Stimulated activated CD4-positive, alpha-beta T cell treated with anti-CD3 and anti-CD28 coated beads, Interleukin-4, amount 100 ng/mL, for 48 hours (primary cell): ENCODE data around the gene SRM.
"Not testable (repeated sequence)": the region's sequence is repeated elsewhere in the genome, so short reads cannot be mapped to it uniquely, and the experiment has no call there.

Experiments used
- DNase-seq, 2 donors: peaks; one replicate each; pipeline ENCODE4 v3.0.0-alpha.2; 2020; ENCODE audit warnings: low read depth in 2 of 2

The SRM gene

GRCh38 chr1:11064942-11065341 lies 5.1 kb upstream of the SRM start:
- DNase-seq: no peak

DNA sequence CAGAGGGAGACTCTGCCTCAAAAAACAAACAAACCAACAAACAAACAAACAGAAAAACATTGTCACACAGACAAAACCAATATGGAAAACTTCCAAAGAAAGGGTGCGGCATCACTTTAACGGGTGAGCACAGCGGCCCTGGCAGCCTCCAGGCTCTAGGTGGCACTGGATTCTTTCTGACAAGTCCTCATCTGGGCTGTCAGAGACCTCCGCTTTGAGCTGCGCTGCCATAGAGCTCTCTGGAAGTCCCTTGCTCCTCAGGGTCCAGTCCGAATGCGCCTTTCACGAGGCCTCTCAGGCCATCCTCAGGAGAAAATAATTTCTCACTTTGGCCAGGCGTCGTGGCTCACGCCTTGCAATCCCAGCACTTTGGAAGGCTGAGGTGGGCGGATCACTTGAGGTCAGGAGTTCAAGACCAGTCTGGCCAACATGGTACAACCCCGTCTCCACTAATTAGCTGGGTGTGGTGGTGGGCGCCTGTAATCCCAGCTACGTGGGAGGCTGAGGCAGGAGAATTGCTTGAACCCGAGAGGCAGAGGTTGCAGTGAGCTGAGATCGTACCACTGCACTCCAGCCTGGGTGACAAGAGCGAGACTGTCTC lies 4.2 kb upstream of the SRM start:
- not testable (repeated sequence) for DNase-seq

DNA sequence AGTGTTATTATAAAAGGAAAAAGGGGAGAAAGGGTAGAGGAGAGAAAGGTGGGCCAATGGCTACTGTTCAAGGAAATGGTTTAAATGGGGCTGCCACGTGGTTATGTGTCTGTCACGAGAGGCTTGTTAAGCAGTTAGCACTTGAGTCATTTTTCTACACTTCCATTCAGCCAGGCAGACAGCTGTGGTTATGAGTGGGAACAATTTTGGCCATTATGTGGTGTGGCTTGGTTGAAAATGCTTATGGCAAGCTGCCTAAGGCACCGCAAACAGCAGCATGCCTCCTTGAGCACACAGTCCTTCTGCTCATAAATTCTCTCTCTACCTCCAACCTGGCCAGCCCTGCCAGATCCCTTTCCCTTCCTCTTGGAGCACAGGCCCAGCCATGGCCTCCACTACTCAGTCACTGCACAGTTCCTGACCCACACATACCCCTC lies 3.2 kb upstream of the SRM start:
- no peak for DNase-seq

GRCh38 chr1:11061652-11062365 lies 2.0 kb upstream of the SRM start:
- no peak for DNase-seq

DNA sequence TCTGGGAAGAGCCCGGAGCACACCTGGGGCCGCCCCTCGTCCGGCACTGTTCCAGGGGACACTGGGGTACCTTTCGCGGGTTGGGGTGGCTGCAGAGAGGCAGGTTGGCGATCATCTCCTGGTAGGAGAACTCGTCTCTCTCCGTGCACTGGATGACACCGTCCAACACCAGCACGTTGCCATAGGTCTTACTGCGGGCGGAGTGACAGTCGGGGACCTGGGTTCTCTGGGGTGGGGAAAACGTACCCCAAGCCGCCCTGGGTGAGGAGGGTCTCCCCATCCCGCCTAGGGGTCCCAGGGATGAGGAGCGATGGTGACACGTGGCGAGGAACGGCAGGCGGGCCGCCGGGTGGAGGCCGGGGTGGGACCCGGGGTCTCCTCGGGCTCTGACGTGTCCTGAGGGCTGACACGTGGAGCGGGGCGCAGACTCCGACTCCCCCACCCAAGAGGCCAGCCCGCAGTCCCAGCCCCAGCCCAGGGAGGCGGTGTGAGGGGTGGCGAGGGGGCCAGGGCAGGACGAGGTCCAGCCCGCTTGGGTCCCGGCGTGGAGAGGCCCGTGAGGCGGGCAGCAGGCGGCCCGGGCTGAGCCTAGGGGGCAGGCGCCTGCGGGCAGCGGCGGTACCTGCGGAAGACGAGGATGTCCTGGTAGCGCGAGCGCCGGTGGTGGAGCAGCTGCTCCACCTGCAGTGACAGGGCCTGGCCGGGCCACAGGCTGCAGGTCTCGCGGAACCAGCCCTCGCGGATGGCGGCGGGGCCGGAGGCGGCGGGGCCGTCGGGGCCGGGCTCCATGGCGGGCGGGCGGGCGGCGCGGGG lies 457 bp downstream of the SRM start:
- DNase-seq: no peak

DNA sequence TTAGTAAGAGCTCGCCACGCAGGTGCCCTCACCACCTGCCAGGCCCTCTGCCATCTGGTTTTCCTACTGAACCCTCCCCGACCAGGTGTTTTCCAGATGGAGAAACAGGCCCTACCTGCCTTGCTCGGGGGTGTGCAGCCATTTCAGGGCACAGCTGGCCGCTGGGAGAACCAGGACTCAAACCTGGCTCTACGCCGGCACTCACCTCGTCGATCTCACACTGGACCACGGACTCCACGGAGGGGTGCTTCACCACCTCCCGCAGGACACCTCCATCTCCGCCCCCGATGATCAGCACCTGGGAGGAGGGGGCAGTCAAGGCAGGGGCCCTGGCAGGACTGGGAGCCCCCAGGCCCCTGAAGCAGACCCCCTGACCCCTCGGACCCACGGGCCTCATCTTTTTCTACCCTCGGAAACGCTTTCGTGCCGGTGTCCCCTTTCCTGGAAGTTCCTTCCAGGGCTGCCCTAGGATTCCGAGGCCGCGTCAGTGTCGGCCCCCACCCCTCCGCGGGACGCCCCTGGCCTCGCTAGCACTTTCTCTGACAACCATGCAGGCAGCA lies 1.1 kb downstream of the SRM start:
- DNase-seq: no peak

DNA sequence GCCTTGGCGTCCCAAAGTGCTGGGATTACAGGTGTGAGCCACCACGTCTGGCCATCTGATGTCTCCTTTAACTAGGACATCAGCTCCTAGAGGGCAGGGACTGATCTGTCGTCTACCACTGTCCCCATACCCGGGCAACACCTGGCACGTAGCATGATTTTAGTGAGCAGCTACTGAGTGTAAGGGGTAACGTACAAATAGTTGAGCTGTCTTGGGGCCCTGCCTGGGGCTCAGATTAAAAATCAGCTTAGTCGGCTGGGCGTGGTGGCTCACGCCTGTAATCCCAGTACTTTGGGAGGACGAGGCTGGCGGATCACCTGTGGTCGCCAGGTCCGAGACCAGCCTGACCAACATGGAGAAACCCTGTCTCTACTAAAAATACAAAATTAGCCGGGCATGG lies 1.8 kb downstream of the SRM start:
- DNase-seq: no peak

DNA sequence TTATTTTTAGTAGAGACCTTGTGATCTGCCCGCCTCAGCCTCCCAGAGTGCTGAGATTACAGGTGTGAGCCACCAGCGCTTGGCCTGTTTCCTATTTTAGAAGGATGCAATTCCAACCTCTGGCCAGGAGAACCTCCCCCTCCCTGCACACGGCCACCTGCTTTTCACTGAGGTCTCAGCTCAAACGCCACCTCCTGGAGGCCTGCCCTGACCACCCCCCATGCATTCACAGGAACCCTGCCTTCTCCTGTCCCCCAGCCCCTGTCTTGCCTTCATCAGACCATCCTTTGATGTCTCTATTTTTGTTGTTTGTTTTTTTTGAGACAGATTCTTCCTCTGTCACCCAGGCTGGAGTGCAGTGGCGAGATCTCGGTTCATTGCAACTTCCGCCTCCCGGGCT lies 2.3 kb downstream of the SRM start:
- DNase-seq: no peak

DNA sequence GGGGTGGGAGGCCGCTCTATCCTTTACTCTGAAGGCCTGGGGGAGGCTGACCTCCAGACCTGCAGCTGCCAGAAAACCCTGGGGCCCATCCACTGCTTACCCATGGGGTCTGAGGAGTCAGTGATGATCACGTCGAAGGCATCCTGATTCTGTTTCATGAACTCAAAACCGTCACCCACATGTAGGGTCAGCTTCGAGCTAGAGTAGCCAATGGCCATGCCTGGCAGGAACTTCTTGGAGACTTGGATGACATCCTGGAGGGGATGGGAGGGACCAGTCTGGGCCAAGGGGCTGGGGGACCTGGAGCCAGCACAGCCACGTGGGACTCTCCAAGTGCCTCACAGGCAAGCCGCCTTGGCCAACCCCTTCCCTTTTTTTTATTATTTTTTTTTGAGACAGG lies 3.3 kb downstream of the SRM start:
- no peak for DNase-seq

DNA sequence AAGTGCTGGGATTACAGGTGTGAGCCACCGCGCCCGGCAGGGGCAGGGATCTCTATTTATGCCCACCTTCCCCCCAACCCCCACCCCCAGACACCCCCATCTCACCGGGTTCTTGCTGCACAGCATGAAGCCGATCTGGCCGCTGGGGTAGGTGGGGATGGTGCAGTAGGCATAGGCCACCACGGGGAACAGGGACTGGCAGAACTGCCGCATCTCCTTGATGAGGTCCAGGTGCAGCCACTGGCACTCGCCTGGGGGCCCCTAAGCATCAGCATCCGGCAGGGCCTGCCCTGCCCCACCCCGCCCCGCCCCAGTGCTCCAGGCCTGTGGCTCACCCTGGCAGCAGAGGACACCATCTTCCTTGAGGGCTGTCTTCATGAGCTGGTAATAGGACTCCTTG lies 4.1 kb downstream of the SRM start:
- no peak for DNase-seq

- no peak for DNase-seq
These were observed 5.2 kb downstream of the SRM start for GRCh38 chr1:11054666-11055065.

DNA sequence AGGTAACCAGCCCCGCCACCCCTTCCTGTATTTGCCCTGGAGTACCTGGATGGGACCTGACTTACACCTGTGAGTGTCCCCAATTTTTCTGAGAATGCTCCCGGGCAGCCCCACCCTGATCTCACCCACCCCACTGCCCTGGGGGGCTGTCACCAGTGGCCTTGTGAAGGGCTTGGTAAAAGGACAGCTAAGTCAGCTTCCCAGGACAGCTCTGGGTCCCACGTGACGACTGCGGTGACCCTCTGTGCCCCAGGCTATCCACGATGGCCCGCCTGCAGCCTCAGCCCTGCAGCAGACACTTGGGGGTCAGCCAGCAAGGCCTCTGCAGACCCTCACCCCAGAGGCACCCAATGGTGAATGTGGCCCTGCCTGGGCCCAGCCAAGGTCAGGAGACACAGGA lies 5.6 kb downstream of the SRM start:
- DNase-seq: no peak

DNA sequence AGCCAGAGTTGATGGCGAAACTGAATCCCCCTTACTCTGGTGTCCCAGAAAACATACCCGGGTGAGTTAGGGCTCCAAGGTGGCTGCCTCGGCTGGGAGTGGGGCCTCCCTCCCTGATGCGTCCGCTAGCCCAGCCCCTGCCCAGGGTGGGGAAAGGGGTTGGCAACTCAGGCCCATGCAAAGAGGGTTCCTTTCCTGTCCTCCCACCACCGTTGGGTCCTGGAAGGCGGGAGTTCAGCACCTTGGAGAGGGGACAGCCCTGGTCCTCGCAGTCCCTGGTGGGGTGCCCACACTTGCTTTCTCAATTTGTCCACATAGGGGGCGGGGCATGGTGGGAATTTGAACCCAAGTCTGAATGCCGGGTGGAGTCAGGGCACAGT lies 6.1 kb downstream of the SRM start:
- no peak for DNase-seq

GRCh38 chr1:11052839-11053757 lies 6.7 kb downstream of the SRM start:
- DNase-seq: no peak

DNA sequence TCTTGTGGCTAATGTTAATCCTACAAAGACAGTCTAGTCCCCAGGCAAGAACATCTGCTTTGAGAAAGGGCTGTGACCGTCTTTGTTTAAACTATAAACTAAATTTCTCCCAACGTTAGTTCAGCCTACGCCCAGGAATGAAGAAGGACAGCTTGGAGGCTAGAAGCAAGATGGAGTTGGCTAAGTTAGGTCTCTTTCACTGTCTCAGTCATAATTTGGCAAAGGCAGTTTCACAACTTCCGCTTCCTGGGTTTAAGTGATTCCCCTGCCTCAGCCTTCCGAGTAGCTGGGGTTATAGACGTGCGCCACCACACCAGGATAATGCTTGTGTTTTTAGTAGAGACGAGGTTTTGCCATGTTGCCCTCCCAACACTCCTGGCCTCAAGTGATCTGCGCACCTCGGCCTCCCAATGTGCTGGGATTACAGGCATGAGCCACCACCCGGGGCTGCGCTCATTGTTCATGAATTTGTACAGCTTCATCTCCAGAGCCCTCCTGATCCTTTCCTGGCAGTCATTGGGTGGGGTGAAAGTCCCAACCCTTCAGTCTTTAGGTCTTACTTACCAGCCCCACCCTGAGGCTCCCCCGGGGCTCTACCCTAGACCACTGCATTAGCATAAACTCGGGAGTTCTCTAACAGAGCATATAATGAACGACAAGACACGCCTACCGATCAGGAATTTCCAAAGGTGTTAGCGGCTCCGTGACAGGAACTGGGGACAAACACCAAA lies 7.9 kb downstream of the SRM start:
- no peak for DNase-seq

DNA sequence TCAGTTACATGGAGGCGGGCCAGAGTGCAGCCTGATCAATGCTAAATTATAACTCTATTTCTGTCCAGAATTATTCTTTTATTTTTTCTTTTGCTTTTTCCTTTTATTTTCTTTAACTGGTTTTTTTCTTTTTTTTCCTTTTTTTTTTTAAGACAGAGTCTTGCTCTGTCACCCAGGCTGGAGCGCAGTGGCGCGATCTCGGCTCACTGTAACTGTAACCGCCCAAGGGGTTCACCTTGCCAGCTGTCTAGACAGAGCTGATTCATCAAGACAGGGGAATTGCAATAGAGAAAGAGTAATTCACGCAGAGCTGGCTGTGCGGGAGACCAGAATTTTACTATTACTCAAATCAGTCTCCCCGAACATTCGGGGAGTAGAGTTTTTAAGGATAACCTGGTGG lies 8.7 kb downstream of the SRM start:
- DNase-seq: not testable (repeated sequence)

DNA sequence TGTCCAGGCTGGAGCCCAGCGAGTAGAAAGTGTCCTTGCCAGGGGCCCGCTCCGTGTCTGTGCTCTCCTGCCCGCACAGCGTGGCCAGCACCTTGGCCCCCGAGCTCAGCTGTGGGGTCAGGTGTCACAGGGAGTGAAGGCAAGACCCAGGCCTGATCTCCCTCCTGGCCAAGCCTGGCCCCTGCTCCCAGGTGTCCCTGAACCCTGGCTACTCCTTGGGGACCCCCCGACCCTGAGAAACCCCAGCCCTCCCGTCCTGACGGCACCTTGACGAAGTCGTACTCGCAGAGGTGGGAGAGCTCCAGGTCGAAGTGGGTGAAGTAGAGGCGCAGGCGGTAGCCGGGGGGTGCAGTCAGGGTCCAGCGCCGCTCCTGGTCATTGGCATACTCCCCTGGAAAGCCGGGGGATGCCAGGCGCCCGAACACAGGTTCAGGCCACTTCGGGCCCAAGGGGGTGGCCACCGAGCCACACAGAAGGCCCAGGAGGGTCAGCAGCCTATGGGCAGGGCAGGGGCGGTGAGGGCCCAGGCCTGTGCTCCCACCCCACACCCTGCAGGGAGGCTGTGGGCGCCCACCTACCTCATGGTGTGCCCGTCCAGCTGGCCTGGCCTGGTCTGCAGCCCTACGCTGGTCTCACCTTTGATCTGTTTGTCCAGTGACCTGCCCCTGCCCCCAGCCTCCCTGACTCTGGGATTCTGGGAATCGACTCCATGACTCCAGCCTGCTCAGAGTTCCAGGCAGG lies 13.0 kb downstream of the SRM start, which contains the start of gene MASP2:
Gene MASP2 (minus strand): TSS at position 615 of the 741 bp plus-strand sequence. CDS start 32 bp downstream, at position 583.
- no peak for DNase-seq

DNA sequence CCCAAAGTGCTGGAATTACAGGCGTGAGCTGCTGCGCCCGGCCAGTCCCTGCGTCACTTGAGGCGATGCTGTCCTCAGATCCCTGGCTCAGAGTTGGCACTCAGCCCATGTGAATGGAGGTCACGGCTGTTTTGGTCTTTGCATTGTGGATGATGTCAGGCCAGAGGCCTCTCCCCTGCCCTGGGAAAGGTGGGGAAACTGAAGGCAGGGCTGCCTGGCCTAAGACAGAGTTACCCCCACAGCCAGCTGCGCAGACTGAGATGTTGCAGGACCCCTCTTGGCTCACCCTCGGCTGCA lies 13.6 kb downstream of the SRM start:
- no peak for DNase-seq

DNA sequence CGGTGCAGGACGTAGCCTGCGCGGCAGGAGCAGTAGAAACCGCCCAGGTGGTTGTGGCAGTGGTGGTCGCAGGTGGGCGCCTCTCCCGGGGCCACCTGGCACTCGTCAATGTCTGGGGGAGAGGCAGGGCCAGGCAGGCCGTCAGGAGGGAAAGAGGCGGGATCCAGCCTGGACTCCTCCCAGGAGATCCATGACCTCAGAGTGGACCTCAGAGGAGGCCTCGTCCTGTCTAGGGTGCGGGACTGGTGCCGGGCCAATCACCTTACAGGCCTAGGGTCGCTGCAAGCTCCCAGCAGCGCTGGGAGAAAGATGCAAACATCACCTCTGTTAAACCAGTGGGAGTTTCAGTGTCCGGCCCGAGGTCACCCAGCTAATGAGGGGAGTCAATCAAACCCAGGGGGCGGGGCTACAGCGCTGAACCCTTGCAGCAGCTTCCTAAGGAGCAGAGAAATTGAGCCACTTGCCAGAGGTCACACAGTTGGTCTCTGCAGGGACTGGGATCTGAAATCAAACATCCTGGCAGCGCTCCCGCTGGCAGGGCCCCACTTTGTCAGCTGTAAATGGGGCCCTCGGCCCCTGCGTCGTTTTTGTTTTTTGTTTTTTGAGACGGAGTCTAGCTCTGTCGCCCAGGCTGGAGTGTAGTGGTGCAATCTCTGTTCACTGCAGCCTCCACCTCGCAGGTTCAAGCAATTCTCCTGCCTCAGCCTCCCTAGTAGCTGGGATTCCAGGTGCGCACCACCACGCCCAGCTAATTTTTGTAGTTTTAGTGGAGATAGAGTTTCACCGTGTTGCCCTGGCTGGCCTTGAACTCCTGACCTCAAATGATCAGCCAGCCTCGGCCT lies 14.2 kb downstream of the SRM start:
- DNase-seq: no peak
